ENCODE data around the gene MAGED2. TPM values are rescaled to one million over a fixed set of nuclear protein-coding genes. Genes with fewer than 3 reads are reported as not detected.
A peak's percentile ranks its signal among the peaks of the same experiment; 100 is the strongest.

MAGED2 gene
- total and polyA plus RNA-seq, 8 donors: 25.9 to 136 (median 51.4) TPM

GRCh38 chrX:54808605-54809483 is 1.3 kb downstream of the MAGED2 start:
- Histone ChIP-seq H3K27ac (peak overlapping the region; percentile 35 to 85 (median 78)), H3K9me3 (no peaks in the 10 kb centered on the region), H3K4me1 (no peaks in the 10 kb centered on the region), H3K27me3 (peaks cover 0 to 3% (median 0%) of the 10 kb centered on the region in 4 donors), H3K36me3 (peaks cover 0 to 21% (median 0%) of the 10 kb centered on the region in 3 donors), H3K4me3 (peak overlapping the region; percentile 37 to 63 (median 50))
- TF ChIP-seq CTCF (IDR thresholded peaks at IDR 0.05): no peak
- FAIRE-seq (peak; percentile 90), ATAC-seq (peak; percentile 87 to 93 (median 92)), DNase-seq (peak; percentile 91 to 98 (median 92))
- 1 to 38% methylated on average over 38 of the region's 38 CpGs for WGBS, 2 donors
- intact Hi-C loops (cut with DNase I): no loop called here

- no peak for DNase-seq
- Histone ChIP-seq H3K36me3 (peaks cover 0 to 25% (median 0%) of the 10 kb centered on the region in 3 donors), H3K4me3 (no peak overlapping the region), H3K27ac (no peak overlapping the region), H3K9me3 (no peaks in the 10 kb centered on the region), H3K27me3 (peaks cover 0 to 3% (median 0%) of the 10 kb centered on the region in 4 donors), H3K4me1 (no peaks in the 10 kb centered on the region)
- 89 to 91% methylated on average over 5 of the region's 5 CpGs for WGBS, 2 donors
- no peak for FAIRE-seq
- TF ChIP-seq CTCF (IDR thresholded peaks at IDR 0.05): no peak
- intact Hi-C loops (cut with DNase I): no loop called here
- ATAC-seq: no peak
Measured at GRCh38 chrX:54810532-54810931, 3.0 kb downstream of the MAGED2 start.

GRCh38 chrX:54811301-54811885 is 3.8 kb downstream of the MAGED2 start:
- Histone ChIP-seq H3K36me3 (peaks cover 0 to 30% (median 0%) of the 10 kb centered on the region in 3 donors), H3K9me3 (no peaks in the 10 kb centered on the region), H3K27ac (no peak overlapping the region), H3K4me3 (no peak overlapping the region), H3K27me3 (peaks cover 0 to 3% (median 0%) of the 10 kb centered on the region in 4 donors), H3K4me1 (no peaks in the 10 kb centered on the region)
- 74 to 84% methylated on average over 9 of the region's 9 CpGs for WGBS, 2 donors
- FAIRE-seq (no peak), ATAC-seq (no peak), DNase-seq (no peak)
- intact Hi-C loops (cut with DNase I): no loop called here
- TF ChIP-seq CTCF (IDR thresholded peaks at IDR 0.05): no peak

GRCh38 chrX:54812306-54812705 is 4.8 kb downstream of the MAGED2 start:
- ATAC-seq (no peak), FAIRE-seq (no peak), DNase-seq (no peak)
- Histone ChIP-seq H3K4me3 (no peak overlapping the region), H3K27ac (no peak overlapping the region), H3K27me3 (peaks cover 0 to 3% (median 0%) of the 10 kb centered on the region in 4 donors), H3K36me3 (peaks cover 0 to 30% (median 0%) of the 10 kb centered on the region in 3 donors), H3K9me3 (no peaks in the 10 kb centered on the region), H3K4me1 (no peaks in the 10 kb centered on the region)
- TF ChIP-seq CTCF (IDR thresholded peaks at IDR 0.05): no peak
- 70 to 86% methylated on average over 3 of the region's 3 CpGs for WGBS, 2 donors
- intact Hi-C loops (cut with DNase I): no loop called here
